ENCODE measurements around the gene SASH1. TPM values are rescaled to one million over a fixed set of nuclear protein-coding genes. Genes with fewer than 3 reads are reported as not detected.

Gene SASH1
- total RNA-seq, 1 donor = 71.7 TPM

- no peak overlapping the region for H3K27ac ChIP-seq (ENCODE audit: low read depth, low read length)
- H3K4me1 ChIP-seq (ENCODE audit: insufficient read depth, low read length) = peaks cover 3% of the 10 kb centered on the region
- H4K20me1 ChIP-seq (ENCODE audit: insufficient read depth, low read length) = no peaks in the 10 kb centered on the region
- H3K4me3 ChIP-seq (ENCODE audit: insufficient read depth, low read length) = no peak overlapping the region
- DNase-seq (ENCODE audit: insufficient read length, low spot score, missing footprints) = no peak
- H3K4me2 ChIP-seq (ENCODE audit: insufficient read depth, low read length) = no peak overlapping the region
- no peaks in the 10 kb centered on the region for H3K79me2 ChIP-seq (ENCODE audit: insufficient read depth, low read length)
- no peaks in the 10 kb centered on the region for H3K27me3 ChIP-seq (ENCODE audit: insufficient read depth, low read length)
- H2AFZ ChIP-seq (ENCODE audit: low read length) = peak overlapping the region; percentile 7
- no peaks in the 10 kb centered on the region for H3K36me3 ChIP-seq (ENCODE audit: insufficient read depth, low read length)
- no peaks in the 10 kb centered on the region for H3K9me3 ChIP-seq (ENCODE audit: low read depth, low read length)
- TF ChIP-seq, protein P1, sequence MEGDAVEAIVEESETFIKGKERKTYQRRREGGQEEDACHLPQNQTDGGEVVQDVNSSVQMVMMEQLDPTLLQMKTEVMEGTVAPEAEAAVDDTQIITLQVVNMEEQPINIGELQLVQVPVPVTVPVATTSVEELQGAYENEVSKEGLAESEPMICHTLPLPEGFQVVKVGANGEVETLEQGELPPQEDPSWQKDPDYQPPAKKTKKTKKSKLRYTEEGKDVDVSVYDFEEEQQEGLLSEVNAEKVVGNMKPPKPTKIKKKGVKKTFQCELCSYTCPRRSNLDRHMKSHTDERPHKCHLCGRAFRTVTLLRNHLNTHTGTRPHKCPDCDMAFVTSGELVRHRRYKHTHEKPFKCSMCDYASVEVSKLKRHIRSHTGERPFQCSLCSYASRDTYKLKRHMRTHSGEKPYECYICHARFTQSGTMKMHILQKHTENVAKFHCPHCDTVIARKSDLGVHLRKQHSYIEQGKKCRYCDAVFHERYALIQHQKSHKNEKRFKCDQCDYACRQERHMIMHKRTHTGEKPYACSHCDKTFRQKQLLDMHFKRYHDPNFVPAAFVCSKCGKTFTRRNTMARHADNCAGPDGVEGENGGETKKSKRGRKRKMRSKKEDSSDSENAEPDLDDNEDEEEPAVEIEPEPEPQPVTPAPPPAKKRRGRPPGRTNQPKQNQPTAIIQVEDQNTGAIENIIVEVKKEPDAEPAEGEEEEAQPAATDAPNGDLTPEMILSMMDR (IDR thresholded peaks at IDR 0.05; ENCODE audit: extremely low read depth, low read depth, low read length) = no peak
Observed at GRCh38 chr6:148595550-148595949, 252.9 kb downstream of the SASH1 start.

DNA sequence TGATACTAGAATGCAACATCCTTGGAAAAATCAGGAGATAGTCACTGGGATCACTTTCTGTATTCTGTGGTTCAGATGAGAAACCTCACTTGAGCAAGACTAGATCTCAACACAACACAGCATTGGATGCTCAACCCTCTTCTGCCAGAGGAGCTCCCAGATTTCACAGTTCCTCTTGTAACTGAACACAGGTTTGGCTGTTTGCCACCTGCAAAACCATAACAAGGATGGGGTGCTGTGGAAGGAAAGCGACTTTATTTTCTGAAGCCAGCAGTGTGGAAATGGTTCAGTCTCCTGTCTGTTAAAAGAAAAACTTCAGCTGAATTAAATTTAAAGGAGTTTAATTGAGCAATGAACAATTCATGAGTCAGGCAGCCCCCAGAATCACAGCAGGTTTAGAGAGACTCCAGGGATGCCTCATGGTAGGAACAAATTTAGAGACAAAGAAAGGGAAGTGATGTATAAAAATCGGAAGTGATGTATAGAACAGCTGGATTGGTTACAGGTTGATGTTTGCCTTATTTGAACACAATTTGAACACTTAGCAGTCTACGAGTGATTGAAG is 254.3 kb downstream of the SASH1 start:
- TF ChIP-seq, protein P1 (IDR thresholded peaks at IDR 0.05; ENCODE audit: extremely low read depth, low read depth, low read length) = no peak

DNA sequence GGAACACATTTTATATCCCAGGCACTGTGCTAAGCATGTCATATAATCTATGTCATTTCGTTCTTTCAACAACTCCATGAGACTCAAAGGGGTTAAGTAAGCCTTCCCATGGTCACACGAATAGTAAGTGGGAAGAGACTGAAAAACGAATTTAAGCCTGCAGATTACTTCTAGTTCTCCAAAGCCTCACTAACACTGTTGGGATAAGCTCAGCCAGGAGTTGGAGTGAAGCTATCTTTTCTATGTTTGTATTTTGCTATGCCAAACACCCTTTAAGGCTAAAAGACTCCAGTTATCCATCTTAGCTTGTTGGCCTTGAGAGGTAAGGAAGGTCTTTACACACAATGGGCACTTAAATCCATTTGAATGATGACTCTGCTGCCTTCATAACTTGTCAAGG is 256.1 kb downstream of the SASH1 start:
- Histone ChIP-seq H3K4me1 (ENCODE audit: insufficient read depth, low read length) (no peaks in the 10 kb centered on the region), H2AFZ (ENCODE audit: low read length) (no peak overlapping the region), H3K36me3 (ENCODE audit: insufficient read depth, low read length) (no peaks in the 10 kb centered on the region), H3K79me2 (ENCODE audit: insufficient read depth, low read length) (no peaks in the 10 kb centered on the region), H3K27ac (ENCODE audit: low read depth, low read length) (no peak overlapping the region), H3K4me3 (ENCODE audit: insufficient read depth, low read length) (no peak overlapping the region), H3K27me3 (ENCODE audit: insufficient read depth, low read length) (no peaks in the 10 kb centered on the region), H3K9me3 (ENCODE audit: low read depth, low read length) (no peaks in the 10 kb centered on the region), H4K20me1 (ENCODE audit: insufficient read depth, low read length) (no peaks in the 10 kb centered on the region), H3K4me2 (ENCODE audit: insufficient read depth, low read length) (no peak overlapping the region)
- TF ChIP-seq, protein P1 (IDR thresholded peaks at IDR 0.05; ENCODE audit: extremely low read depth, low read depth, low read length) = no peak
- no peak for DNase-seq (ENCODE audit: insufficient read length, low spot score, missing footprints)

More for the DNA sequence above, 254.3 kb downstream of the SASH1 start:
- Histone ChIP-seq H2AFZ (ENCODE audit: low read length) (no peak overlapping the region), H4K20me1 (ENCODE audit: insufficient read depth, low read length) (no peaks in the 10 kb centered on the region), H3K4me2 (ENCODE audit: insufficient read depth, low read length) (no peak overlapping the region), H3K4me3 (ENCODE audit: insufficient read depth, low read length) (no peak overlapping the region), H3K27ac (ENCODE audit: low read depth, low read length) (no peak overlapping the region), H3K27me3 (ENCODE audit: insufficient read depth, low read length) (no peaks in the 10 kb centered on the region), H3K4me1 (ENCODE audit: insufficient read depth, low read length) (peaks cover 3% of the 10 kb centered on the region), H3K79me2 (ENCODE audit: insufficient read depth, low read length) (no peaks in the 10 kb centered on the region), H3K9me3 (ENCODE audit: low read depth, low read length) (no peaks in the 10 kb centered on the region), H3K36me3 (ENCODE audit: insufficient read depth, low read length) (no peaks in the 10 kb centered on the region)
- DNase-seq (ENCODE audit: insufficient read length, low spot score, missing footprints) = no peak

- TF ChIP-seq, protein P1 (IDR thresholded peaks at IDR 0.05; ENCODE audit: extremely low read depth, low read depth, low read length) = no peak
- no peak overlapping the region for H3K27ac ChIP-seq (ENCODE audit: low read depth, low read length)
- no peaks in the 10 kb centered on the region for H3K9me3 ChIP-seq (ENCODE audit: low read depth, low read length)
- no peaks in the 10 kb centered on the region for H3K4me1 ChIP-seq (ENCODE audit: insufficient read depth, low read length)
- no peak overlapping the region for H3K4me2 ChIP-seq (ENCODE audit: insufficient read depth, low read length)
- H3K27me3 ChIP-seq (ENCODE audit: insufficient read depth, low read length) = no peaks in the 10 kb centered on the region
- no peaks in the 10 kb centered on the region for H3K79me2 ChIP-seq (ENCODE audit: insufficient read depth, low read length)
- DNase-seq (ENCODE audit: insufficient read length, low spot score, missing footprints) = no peak
- H3K4me3 ChIP-seq (ENCODE audit: insufficient read depth, low read length) = no peak overlapping the region
- H4K20me1 ChIP-seq (ENCODE audit: insufficient read depth, low read length) = no peaks in the 10 kb centered on the region
- H2AFZ ChIP-seq (ENCODE audit: low read length) = no peak overlapping the region
- H3K36me3 ChIP-seq (ENCODE audit: insufficient read depth, low read length) = no peaks in the 10 kb centered on the region
Observed at GRCh38 chr6:148599967-148600426, 257.4 kb downstream of the SASH1 start.

Small RNAs within 50 kb of the gene (small RNA-seq; reads per million reads assigned to genes)
- not detected for gene SNRPEP6

All from osteoblast (primary cell).